Endothelial cell of umbilical vein (primary cell): ENCODE results near the gene PTH1R. TPM values are rescaled to one million over a fixed set of nuclear protein-coding genes. Genes with fewer than 3 reads are reported as not detected.

Experiments used
- BruUV-seq: library from RNA; stranded (reverse); fragments of 400-500 nt; replicated peaks from 2 replicates; lab custom pipeline; 2021; lab: Mats Ljungman, UMichigan
- CTCF ChIA-PET: fragments of 300-600, 350-600 bp; sonication (Branson Sonifier 250); formaldehyde crosslinking; loops from one replicate; lab custom pipeline; 2021; ENCODE audit warnings: antibody characterized with exemption, inconsistent platforms; lab: Charles Lee
- POLR2A ChIA-PET: fragments of 300-600, 350-600 bp; sonication (Branson Sonifier 250); formaldehyde crosslinking; loops from one replicate; lab custom pipeline; 2021; ENCODE audit warnings: antibody characterized with exemption, inconsistent platforms; lab: Charles Lee
- DNase-seq: peaks from one replicate; pipeline ENCODE4 v3.0.0-alpha.2; 2011; ENCODE audit warnings: low read depth, low spot score
- FAIRE-seq: peaks from 2 replicates; lab custom pipeline; 2011; peaks lifted over from hg19 to GRCh38; lab: Jason Lieb, UNC
- H2AFZ ChIP-seq: 2 replicates; pipeline ENCODE4 v1.6.0; 2012; ENCODE audit warnings: low read depth, low read length, control low read depth, inconsistent platforms
- H3K27ac ChIP-seq: 2 replicates; pipeline ENCODE4 v1.5.1; 2011; ENCODE audit warnings: low read depth, mild to moderate bottlenecking, control low read depth, low read length, moderate library complexity; ENCODE audit not compliant: insufficient read depth
- H3K27me3 ChIP-seq, 2 experiments: 2 replicates each; pipeline versions ENCODE4 v1.6.0 to v1.6.1; 2011; ENCODE audit warnings: low read length in 2 of 2, mixed read lengths in 1 of 2; ENCODE audit not compliant: control insufficient read depth in 2 of 2, insufficient read depth in 2 of 2
- H3K36me3 ChIP-seq, 2 experiments: 2 replicates in 1 of 2; 3 replicates in 1 of 2; pipeline ENCODE4 v1.5.1; 2011; ENCODE audit warnings: low read length in 2 of 2, mild to moderate bottlenecking in 1 of 2, moderate library complexity in 1 of 2; ENCODE audit not compliant: control insufficient read depth in 2 of 2, insufficient read depth in 2 of 2; ENCODE audit errors: extremely low read depth in 1 of 2
- H3K4me1 ChIP-seq: 3 replicates; pipeline ENCODE4 v1.5.1; 2011; ENCODE audit warnings: mild to moderate bottlenecking, low read length; ENCODE audit not compliant: control insufficient read depth, insufficient read depth; ENCODE audit errors: extremely low read depth
- H3K4me2 ChIP-seq: 2 replicates; pipeline ENCODE4 v1.6.1; 2011; ENCODE audit warnings: low read length, control low read depth, mixed read lengths; ENCODE audit not compliant: insufficient read depth
- H3K4me3 ChIP-seq, 3 experiments: fragments of 200-600 bp in 1 of 3; sonication (generic), shearing (Covaris generic) in 1 of 3; replicated peaks in 1 of 3; 2 replicates each; pipeline ENCODE4 v1.5.1; 2011 to 2016; ENCODE audit warnings: control low read depth in 3 of 3, low read length in 3 of 3, mild to moderate bottlenecking in 2 of 3, inconsistent platforms in 1 of 3, low read depth in 1 of 3, moderate library complexity in 1 of 3; ENCODE audit not compliant: insufficient read depth in 1 of 3
- H3K79me2 ChIP-seq: 2 replicates; pipeline ENCODE4 v1.6.0; 2012; ENCODE audit warnings: low read length, inconsistent platforms; ENCODE audit not compliant: control insufficient read depth, insufficient read depth
- H3K9ac ChIP-seq: replicated peaks from 2 replicates; pipeline ENCODE3; 2011; ENCODE audit warnings: low read length, control low read depth; ENCODE audit not compliant: insufficient read depth; ENCODE audit errors: extremely low read depth
- H3K9me1 ChIP-seq: replicated peaks from 3 replicates; pipeline ENCODE4 v1.6.0; 2011; ENCODE audit warnings: mild to moderate bottlenecking, low read length; ENCODE audit not compliant: control insufficient read depth, insufficient read depth; ENCODE audit errors: extremely low read depth
- H3K9me3 ChIP-seq: replicated peaks from 2 replicates; pipeline ENCODE4 v1.5.1; 2012; ENCODE audit warnings: low read length, inconsistent platforms; ENCODE audit not compliant: control insufficient read depth, insufficient read depth
- H4K20me1 ChIP-seq: replicated peaks from 2 replicates; pipeline ENCODE3; 2011; ENCODE audit warnings: mild to moderate bottlenecking, low read length; ENCODE audit not compliant: control insufficient read depth, insufficient read depth; ENCODE audit errors: extremely low read depth
- CTCF ChIP-seq, 2 donors: IDR thresholded peaks; 1 replicate in 1 of 2; 2 replicates in 1 of 2; pipeline ENCODE4 v1.5.1; 2011; ENCODE audit warnings: low read length in 2 of 2, mild to moderate bottlenecking in 2 of 2, moderate library complexity in 2 of 2, control low read depth in 1 of 2, inconsistent platforms in 1 of 2, low read depth in 1 of 2; ENCODE audit not compliant: insufficient read depth in 1 of 2; ENCODE audit errors: extremely low read depth in 1 of 2
- EZH2 ChIP-seq: IDR thresholded peaks from 2 replicates; pipeline ENCODE4 v1.6.1; 2012; ENCODE audit warnings: borderline replicate concordance, low read depth, mild to moderate bottlenecking, moderate library complexity, low read length, inconsistent platforms; ENCODE audit not compliant: severe bottlenecking
- FOS ChIP-seq: IDR thresholded peaks from 2 replicates; pipeline ENCODE4 v1.6.1; 2011; ENCODE audit warnings: mild to moderate bottlenecking, low read length, moderate library complexity, borderline replicate concordance; ENCODE audit not compliant: insufficient read depth
- GATA2 ChIP-seq: IDR thresholded peaks from 2 replicates; pipeline ENCODE4 v1.7.0; 2011; ENCODE audit warnings: low read depth, mild to moderate bottlenecking, moderate library complexity, mixed read lengths, low read length; ENCODE audit not compliant: insufficient read length, insufficient read depth
- JUN ChIP-seq: IDR thresholded peaks from 2 replicates; pipeline ENCODE4 v1.6.1; 2011; ENCODE audit warnings: borderline replicate concordance, low read depth; ENCODE audit not compliant: insufficient read length, insufficient read depth
- MAX ChIP-seq: IDR thresholded peaks from 2 replicates; pipeline ENCODE4 v1.6.1; 2011; ENCODE audit not compliant: insufficient read depth, insufficient read length
- MYC ChIP-seq: IDR thresholded peaks from one replicate; pipeline ENCODE4 v1.6.1; 2011; ENCODE audit warnings: mild to moderate bottlenecking, low read depth, low read length
- POLR2A ChIP-seq: IDR thresholded peaks from 2 replicates; pipeline ENCODE4 v1.6.1; 2012; ENCODE audit warnings: low read depth, mild to moderate bottlenecking, control low read depth, low read length
- POLR2AphosphoS5 ChIP-seq: IDR thresholded peaks from 2 replicates; pipeline ENCODE4 v1.6.1; 2012; ENCODE audit warnings: low read depth, mild to moderate bottlenecking, control low read depth, low read length, moderate library complexity; ENCODE audit not compliant: insufficient read depth
- dilution Hi-C: fragments of 300-500 bp; cut with MboI; formaldehyde crosslinking; loops from one replicate; pipeline ENCODE4 v1.15.0; 2019; ENCODE audit warnings: low sequenced_read_pairs; ENCODE audit not compliant: extremely low pct_ligation_motif_present
- intact Hi-C: fragments of 100-400 bp; cut with micrococcal nuclease; formaldehyde crosslinking; loops from one replicate; pipeline ENCODE4 v1.10.0; 2022
- polyA plus RNA-seq, 4 experiments: library from polyadenylated mRNA; depleted of rRNA in 3 of 4; stranded (reverse) in 3 of 4; unstranded in 1 of 4; fragments of >200 nt; gene quantifications; 2 replicates each; pipeline versions ENCODE4 v1.2.1 to v1.2.3, GENCODE V29; 2011 to 2012; ENCODE audit warnings: missing spikeins in 1 of 4
- total RNA-seq: library from RNA; stranded (reverse); gene quantifications from 2 replicates; pipeline ENCODE4 v1.2.3, GENCODE V29; 2021

PTH1R gene
- total and polyA plus RNA-seq, 2 donors (not counting 3 experiments of a cell fraction or from before 2014, with no cell fraction given): 0.08 to 0.46 TPM

- no peaks in the 10 kb centered on the region for H3K9me3 ChIP-seq
- H2AFZ ChIP-seq: no peak overlapping the region
- peaks cover 5% of the 10 kb centered on the region for H3K4me1 ChIP-seq
- H3K4me3 ChIP-seq: no peak overlapping the region
- no peaks in the 10 kb centered on the region for H3K79me2 ChIP-seq
- no peaks in the 10 kb centered on the region for H4K20me1 ChIP-seq
- no peak overlapping the region for H3K27ac ChIP-seq
- no peaks in the 10 kb centered on the region for H3K27me3 ChIP-seq
- peaks cover 8 to 30% of the 10 kb centered on the region in 2 experiments for H3K36me3 ChIP-seq
- DNase-seq (no peak), FAIRE-seq (no peak)
- BruUV-seq: no TSS peak
- dilution Hi-C loops (no loop called here), intact Hi-C loops (no loop called here)
- TF ChIP-seq EZH2 (no peak), MYC (no peak), POLR2A (no peak), CTCF (IDR thresholded peaks at IDR 0.05; ENCODE audit: extremely low read depth in 1 of 2, insufficient read depth in 1 of 2, low read depth in 1 of 2, low read length in 2 of 2) (no peak), POLR2AphosphoS5 (no peak), GATA2 (no peak), JUN (no peak), MAX (no peak), FOS (no peak)
- CTCF ChIA-PET: no interaction called here
- POLR2A ChIA-PET: no interaction called here
- no peaks in the 10 kb centered on the region for H3K9me1 ChIP-seq
- H3K4me2 ChIP-seq: no peak overlapping the region
- H3K9ac ChIP-seq: no peak overlapping the region
Measured at GRCh38 chr3:46918634-46919033, 41.1 kb downstream of the PTH1R start.
